ENCODE data around the gene ROR1.

ROR1 gene

DNA sequence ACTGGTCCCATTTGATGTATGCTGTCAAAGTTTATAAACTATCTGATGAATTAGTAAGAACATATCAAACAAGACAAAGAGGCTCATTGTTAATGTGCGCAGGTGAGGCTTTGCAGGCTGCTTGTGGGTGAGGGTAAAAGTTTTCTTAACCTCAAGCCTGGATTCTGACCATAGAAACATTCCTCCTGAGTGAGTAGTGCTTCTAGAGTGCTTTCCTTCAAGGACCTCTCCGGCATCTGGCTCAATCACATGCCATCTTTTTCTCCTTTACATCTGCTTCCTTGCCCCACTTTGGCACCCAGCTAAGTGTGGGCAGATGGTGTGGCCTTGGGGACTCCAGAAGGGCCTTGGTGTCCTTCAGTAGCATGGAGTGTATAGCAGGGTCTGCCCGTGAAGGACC, 104.0 kb downstream of the ROR1 start:
- DNase-seq (ENCODE audit: low spot score) = no peak
- TF ChIP-seq, protein P1, sequence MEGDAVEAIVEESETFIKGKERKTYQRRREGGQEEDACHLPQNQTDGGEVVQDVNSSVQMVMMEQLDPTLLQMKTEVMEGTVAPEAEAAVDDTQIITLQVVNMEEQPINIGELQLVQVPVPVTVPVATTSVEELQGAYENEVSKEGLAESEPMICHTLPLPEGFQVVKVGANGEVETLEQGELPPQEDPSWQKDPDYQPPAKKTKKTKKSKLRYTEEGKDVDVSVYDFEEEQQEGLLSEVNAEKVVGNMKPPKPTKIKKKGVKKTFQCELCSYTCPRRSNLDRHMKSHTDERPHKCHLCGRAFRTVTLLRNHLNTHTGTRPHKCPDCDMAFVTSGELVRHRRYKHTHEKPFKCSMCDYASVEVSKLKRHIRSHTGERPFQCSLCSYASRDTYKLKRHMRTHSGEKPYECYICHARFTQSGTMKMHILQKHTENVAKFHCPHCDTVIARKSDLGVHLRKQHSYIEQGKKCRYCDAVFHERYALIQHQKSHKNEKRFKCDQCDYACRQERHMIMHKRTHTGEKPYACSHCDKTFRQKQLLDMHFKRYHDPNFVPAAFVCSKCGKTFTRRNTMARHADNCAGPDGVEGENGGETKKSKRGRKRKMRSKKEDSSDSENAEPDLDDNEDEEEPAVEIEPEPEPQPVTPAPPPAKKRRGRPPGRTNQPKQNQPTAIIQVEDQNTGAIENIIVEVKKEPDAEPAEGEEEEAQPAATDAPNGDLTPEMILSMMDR (IDR thresholded peaks at IDR 0.05; ENCODE audit: borderline replicate concordance, control extremely low read depth, extremely low read depth, insufficient read depth, missing control alignments) = no peak
- in situ Hi-C loops (cut with MboI; ENCODE audit: low sequenced_read_pairs, unreplicated experiment) = no loop called here

DNA sequence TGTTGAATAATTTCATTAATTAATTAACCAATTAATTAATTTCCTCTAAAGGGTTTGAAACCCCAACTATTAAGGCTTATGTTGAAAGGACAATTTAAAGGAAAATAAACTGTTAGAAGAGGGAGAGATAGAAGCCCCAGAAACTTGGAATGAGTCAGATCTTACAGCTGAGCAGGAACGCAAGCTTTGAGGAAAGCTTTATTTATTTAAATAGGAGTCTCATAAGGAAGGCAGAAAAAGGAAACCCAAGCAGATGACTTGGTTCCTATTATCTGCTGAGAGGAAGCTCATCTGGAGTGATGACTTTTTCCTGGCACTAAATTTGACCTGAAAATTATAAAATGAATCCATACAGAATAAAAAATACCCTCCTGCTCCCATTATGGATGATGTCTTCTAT, 105.1 kb downstream of the ROR1 start:
- DNase-seq (ENCODE audit: low spot score) = no peak
- in situ Hi-C loops (cut with MboI; ENCODE audit: low sequenced_read_pairs, unreplicated experiment) = no loop called here
- TF ChIP-seq, protein P1 (IDR thresholded peaks at IDR 0.05; ENCODE audit: borderline replicate concordance, control extremely low read depth, extremely low read depth, insufficient read depth, missing control alignments) = no peak

DNA sequence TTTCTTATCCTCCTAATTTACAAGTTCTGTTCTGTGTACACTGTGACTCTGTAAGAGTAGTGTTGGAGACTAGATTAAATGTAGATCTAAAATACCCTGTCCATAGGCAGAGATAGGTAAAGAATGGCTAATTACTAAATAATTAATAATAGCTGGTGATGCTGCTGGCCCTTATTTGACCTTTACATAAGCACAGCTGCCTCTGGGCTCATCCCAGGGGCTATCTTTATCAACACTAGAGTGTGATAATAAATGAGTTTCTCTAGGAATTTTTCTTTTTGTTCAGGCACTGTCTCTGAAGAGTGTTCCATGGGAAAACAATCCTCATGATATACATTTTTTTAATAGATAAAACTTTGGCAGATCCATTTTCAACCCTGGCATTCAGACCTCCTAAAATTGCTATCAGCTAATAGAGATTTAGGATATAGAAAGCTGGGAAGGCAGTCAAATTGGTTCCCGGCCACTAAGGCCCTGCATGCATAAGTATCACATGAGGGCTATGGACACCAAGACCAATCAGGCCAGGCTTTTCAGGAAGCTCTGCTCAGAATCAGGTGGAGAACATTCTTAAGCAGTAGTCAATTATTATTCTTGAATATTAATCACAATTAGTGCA, 107.2 kb downstream of the ROR1 start:
- TF ChIP-seq, protein P1 (IDR thresholded peaks at IDR 0.05; ENCODE audit: borderline replicate concordance, control extremely low read depth, extremely low read depth, insufficient read depth, missing control alignments) = no peak
- in situ Hi-C loops (cut with MboI; ENCODE audit: low sequenced_read_pairs, unreplicated experiment) = no loop called here
- no peak for DNase-seq (ENCODE audit: low spot score)

DNA sequence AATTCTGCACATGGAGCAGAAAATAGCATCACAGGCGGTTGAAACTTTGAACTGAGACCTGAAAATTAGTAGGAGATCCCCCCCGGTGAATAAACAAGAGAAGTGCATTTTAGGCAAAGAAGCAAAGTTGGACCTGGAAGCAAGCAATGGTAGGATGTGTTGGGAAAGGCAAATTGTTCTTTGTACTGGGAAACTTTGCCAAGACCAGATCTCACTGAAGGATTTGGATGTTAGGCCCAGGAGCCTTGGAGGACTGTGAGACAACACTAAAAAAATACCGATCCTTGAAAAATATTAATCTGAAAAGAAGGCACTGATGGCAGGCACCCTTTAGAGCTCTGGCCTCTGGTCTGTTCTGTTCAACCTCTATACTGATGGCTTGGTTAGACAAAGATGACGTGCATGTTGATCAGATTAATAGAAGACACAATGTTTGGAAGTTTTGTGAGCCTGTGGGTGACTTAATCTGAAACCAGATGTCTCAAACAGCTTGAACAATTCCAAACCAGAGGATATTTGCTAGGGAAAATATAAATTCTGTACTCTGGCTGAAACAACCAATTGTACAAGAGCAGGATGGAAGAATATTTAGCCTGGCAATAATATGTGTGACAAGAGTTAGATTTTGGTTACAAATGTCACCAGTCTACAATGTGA, 108.4 kb downstream of the ROR1 start:
- DNase-seq (ENCODE audit: low spot score) = no peak
- in situ Hi-C loops (cut with MboI; ENCODE audit: low sequenced_read_pairs, unreplicated experiment) = no loop called here
- TF ChIP-seq, protein P1 (IDR thresholded peaks at IDR 0.05; ENCODE audit: borderline replicate concordance, control extremely low read depth, extremely low read depth, insufficient read depth, missing control alignments) = no peak

DNA sequence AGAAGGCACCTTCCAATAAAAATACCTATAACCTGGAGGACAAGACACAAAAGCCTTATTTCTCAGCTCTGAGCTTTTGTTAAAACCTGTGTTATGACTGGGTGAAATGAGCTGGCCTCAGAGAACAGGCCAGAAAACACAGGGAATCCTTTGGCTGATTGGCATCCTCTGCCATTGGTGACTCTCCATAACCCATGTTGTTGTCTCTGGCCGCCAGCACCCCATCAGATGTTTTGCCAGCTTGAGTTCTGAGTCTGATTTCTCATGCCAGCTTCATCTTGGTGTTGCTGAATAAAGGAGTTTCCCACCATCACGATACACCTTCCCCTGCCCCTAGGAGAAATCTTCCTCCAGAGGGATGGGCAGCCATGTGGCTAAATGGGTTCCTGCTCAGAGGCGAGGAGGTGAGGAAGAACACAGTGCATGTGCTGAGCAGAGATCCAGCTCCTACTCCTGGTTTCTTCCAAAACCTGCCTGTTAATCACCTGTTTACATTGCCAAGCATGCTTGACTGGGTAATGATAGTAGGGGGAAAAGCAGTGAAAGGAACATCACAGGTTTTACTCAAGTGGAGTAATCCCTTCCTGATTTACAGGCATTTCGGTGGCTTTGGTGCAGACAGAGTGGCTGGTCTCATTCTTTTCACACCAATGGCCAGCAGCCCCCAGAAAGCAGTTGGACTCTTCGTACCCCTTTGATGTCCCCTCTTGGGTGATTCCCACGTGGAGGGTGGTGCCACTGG, 109.8 kb downstream of the ROR1 start:
- DNase-seq (ENCODE audit: low spot score) = no peak
- in situ Hi-C loops (cut with MboI; ENCODE audit: low sequenced_read_pairs, unreplicated experiment) = no loop called here
- TF ChIP-seq, protein P1 (IDR thresholded peaks at IDR 0.05; ENCODE audit: borderline replicate concordance, control extremely low read depth, extremely low read depth, insufficient read depth, missing control alignments) = no peak

DNA sequence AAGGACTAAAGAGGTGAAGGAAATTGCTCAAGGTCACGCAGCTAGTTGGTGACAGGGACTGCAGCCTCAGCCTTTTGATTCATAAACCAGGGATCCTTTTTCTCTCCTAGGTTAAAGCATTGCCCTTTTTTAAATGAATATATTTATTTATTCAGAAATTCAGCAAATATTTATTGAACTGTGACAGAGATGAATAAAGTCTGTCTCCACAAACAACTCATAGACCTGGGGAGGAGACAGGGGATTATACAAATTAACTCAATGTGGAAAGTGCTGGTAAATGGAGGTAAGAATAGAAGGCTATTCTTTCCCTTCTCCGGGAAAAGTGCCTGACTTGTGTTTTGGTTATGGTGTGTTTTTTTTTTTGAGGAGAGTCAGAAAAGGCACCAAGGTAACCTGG, 110.7 kb downstream of the ROR1 start:
- DNase-seq (ENCODE audit: low spot score) = no peak
- TF ChIP-seq, protein P1 (IDR thresholded peaks at IDR 0.05; ENCODE audit: borderline replicate concordance, control extremely low read depth, extremely low read depth, insufficient read depth, missing control alignments) = no peak
- in situ Hi-C loops (cut with MboI; ENCODE audit: low sequenced_read_pairs, unreplicated experiment) = no loop called here
